Endothelial cell of umbilical vein (primary cell): Measurements from ENCODE around the gene EIF4A2. TPM values are rescaled to one million over a fixed set of nuclear protein-coding genes. Genes with fewer than 3 reads are reported as not detected.
"Not testable (repeated sequence)": the region's sequence is repeated elsewhere in the genome, so short reads cannot be mapped to it uniquely, and the experiment has no call there.

ENCODE experiments used
- BruUV-seq: library from RNA; stranded (reverse); fragments of 400-500 nt; replicated peaks from 2 replicates; lab custom pipeline; 2021; lab: Mats Ljungman, UMichigan
- CTCF ChIA-PET: fragments of 300-600, 350-600 bp; sonication (Branson Sonifier 250); formaldehyde crosslinking; loops from one replicate; lab custom pipeline; 2021; ENCODE audit warnings: antibody characterized with exemption, inconsistent platforms; lab: Charles Lee
- POLR2A ChIA-PET: fragments of 300-600, 350-600 bp; sonication (Branson Sonifier 250); formaldehyde crosslinking; loops from one replicate; lab custom pipeline; 2021; ENCODE audit warnings: antibody characterized with exemption, inconsistent platforms; lab: Charles Lee
- DNase-seq: peaks from one replicate; pipeline ENCODE4 v3.0.0-alpha.2; 2011; ENCODE audit warnings: low read depth, low spot score
- FAIRE-seq: peaks from 2 replicates; lab custom pipeline; 2011; peaks lifted over from hg19 to GRCh38; lab: Jason Lieb, UNC
- H2AFZ ChIP-seq: 2 replicates; pipeline ENCODE4 v1.6.0; 2012; ENCODE audit warnings: low read depth, low read length, control low read depth, inconsistent platforms
- H3K27ac ChIP-seq: 2 replicates; pipeline ENCODE4 v1.5.1; 2011; ENCODE audit warnings: low read depth, mild to moderate bottlenecking, control low read depth, low read length, moderate library complexity; ENCODE audit not compliant: insufficient read depth
- H3K27me3 ChIP-seq, 2 experiments: 2 replicates each; pipeline versions ENCODE4 v1.6.0 to v1.6.1; 2011; ENCODE audit warnings: low read length in 2 of 2, mixed read lengths in 1 of 2; ENCODE audit not compliant: control insufficient read depth in 2 of 2, insufficient read depth in 2 of 2
- H3K36me3 ChIP-seq, 2 experiments: 2 replicates in 1 of 2; 3 replicates in 1 of 2; pipeline ENCODE4 v1.5.1; 2011; ENCODE audit warnings: low read length in 2 of 2, mild to moderate bottlenecking in 1 of 2, moderate library complexity in 1 of 2; ENCODE audit not compliant: control insufficient read depth in 2 of 2, insufficient read depth in 2 of 2; ENCODE audit errors: extremely low read depth in 1 of 2
- H3K4me1 ChIP-seq: 3 replicates; pipeline ENCODE4 v1.5.1; 2011; ENCODE audit warnings: mild to moderate bottlenecking, low read length; ENCODE audit not compliant: control insufficient read depth, insufficient read depth; ENCODE audit errors: extremely low read depth
- H3K4me2 ChIP-seq: 2 replicates; pipeline ENCODE4 v1.6.1; 2011; ENCODE audit warnings: low read length, control low read depth, mixed read lengths; ENCODE audit not compliant: insufficient read depth
- H3K4me3 ChIP-seq, 3 experiments: fragments of 200-600 bp in 1 of 3; sonication (generic), shearing (Covaris generic) in 1 of 3; replicated peaks in 1 of 3; 2 replicates each; pipeline ENCODE4 v1.5.1; 2011 to 2016; ENCODE audit warnings: control low read depth in 3 of 3, low read length in 3 of 3, mild to moderate bottlenecking in 2 of 3, inconsistent platforms in 1 of 3, low read depth in 1 of 3, moderate library complexity in 1 of 3; ENCODE audit not compliant: insufficient read depth in 1 of 3
- H3K79me2 ChIP-seq: 2 replicates; pipeline ENCODE4 v1.6.0; 2012; ENCODE audit warnings: low read length, inconsistent platforms; ENCODE audit not compliant: control insufficient read depth, insufficient read depth
- H3K9ac ChIP-seq: replicated peaks from 2 replicates; pipeline ENCODE3; 2011; ENCODE audit warnings: low read length, control low read depth; ENCODE audit not compliant: insufficient read depth; ENCODE audit errors: extremely low read depth
- H3K9me1 ChIP-seq: replicated peaks from 3 replicates; pipeline ENCODE4 v1.6.0; 2011; ENCODE audit warnings: mild to moderate bottlenecking, low read length; ENCODE audit not compliant: control insufficient read depth, insufficient read depth; ENCODE audit errors: extremely low read depth
- H3K9me3 ChIP-seq: replicated peaks from 2 replicates; pipeline ENCODE4 v1.5.1; 2012; ENCODE audit warnings: low read length, inconsistent platforms; ENCODE audit not compliant: control insufficient read depth, insufficient read depth
- H4K20me1 ChIP-seq: replicated peaks from 2 replicates; pipeline ENCODE3; 2011; ENCODE audit warnings: mild to moderate bottlenecking, low read length; ENCODE audit not compliant: control insufficient read depth, insufficient read depth; ENCODE audit errors: extremely low read depth
- FOS ChIP-seq: IDR thresholded peaks from 2 replicates; pipeline ENCODE4 v1.6.1; 2011; ENCODE audit warnings: mild to moderate bottlenecking, low read length, moderate library complexity, borderline replicate concordance; ENCODE audit not compliant: insufficient read depth
- POLR2A ChIP-seq: IDR thresholded peaks from 2 replicates; pipeline ENCODE4 v1.6.1; 2012; ENCODE audit warnings: low read depth, mild to moderate bottlenecking, control low read depth, low read length
- POLR2AphosphoS5 ChIP-seq: IDR thresholded peaks from 2 replicates; pipeline ENCODE4 v1.6.1; 2012; ENCODE audit warnings: low read depth, mild to moderate bottlenecking, control low read depth, low read length, moderate library complexity; ENCODE audit not compliant: insufficient read depth
- dilution Hi-C: fragments of 300-500 bp; cut with MboI; formaldehyde crosslinking; loops from one replicate; pipeline ENCODE4 v1.15.0; 2019; ENCODE audit warnings: low sequenced_read_pairs; ENCODE audit not compliant: extremely low pct_ligation_motif_present
- intact Hi-C: fragments of 100-400 bp; cut with micrococcal nuclease; formaldehyde crosslinking; loops from one replicate; pipeline ENCODE4 v1.10.0; 2022
- polyA plus RNA-seq, 4 experiments: library from polyadenylated mRNA; depleted of rRNA in 3 of 4; stranded (reverse) in 3 of 4; unstranded in 1 of 4; fragments of >200 nt; gene quantifications; 2 replicates each; pipeline versions ENCODE4 v1.2.1 to v1.2.3, GENCODE V29; 2011 to 2012; ENCODE audit warnings: missing spikeins in 1 of 4
- total RNA-seq: library from RNA; stranded (reverse); gene quantifications from 2 replicates; pipeline ENCODE4 v1.2.3, GENCODE V29; 2021
- TF ChIP-seq, protein P1 (sequence below): IDR thresholded peaks from 2 replicates; pipeline ENCODE4 v1.6.1; 2011; ENCODE audit not compliant: insufficient read depth, insufficient read length

The EIF4A2 gene
- total and polyA plus RNA-seq, 2 donors (not counting 3 experiments of a cell fraction or from before 2014, with no cell fraction given) = 282 to 401 TPM

DNA sequence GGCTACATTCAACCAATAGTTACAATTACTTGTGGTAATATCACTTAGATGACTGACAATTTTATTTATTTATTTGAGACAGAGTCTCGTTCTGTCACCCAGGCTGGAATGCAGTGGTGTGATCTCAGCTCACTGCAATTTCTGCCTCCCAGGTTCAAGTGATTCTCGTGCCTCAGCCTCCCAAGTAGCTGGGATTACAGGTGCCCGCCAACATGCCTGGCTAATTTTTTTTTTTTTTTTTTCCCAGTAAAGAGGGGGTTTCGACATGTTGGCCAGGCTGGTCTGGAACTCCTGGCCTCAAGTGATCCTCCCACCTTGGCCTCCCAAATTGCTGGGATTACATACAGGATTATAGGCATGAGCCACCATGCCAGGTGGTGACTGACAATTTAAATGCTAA lies 20.1 kb downstream of the EIF4A2 start:
- DNase-seq, intact Hi-C loops, H3K9me1 ChIP-seq, H3K27me3 ChIP-seq, H2AFZ ChIP-seq, H3K9ac ChIP-seq, H3K4me2 ChIP-seq, POLR2A ChIA-PET, FAIRE-seq, H3K36me3 ChIP-seq, H3K9me3 ChIP-seq, H3K27ac ChIP-seq, dilution Hi-C loops, H3K4me3 ChIP-seq, H4K20me1 ChIP-seq, BruUV-seq: not testable (repeated sequence)
- CTCF ChIA-PET = interaction anchor here (1.9 kb wide), 1 partner anchor 13 kb away, joined by 7 read pairs; no protein-coding TSS in a partner anchor
- H3K4me1 ChIP-seq = peaks cover 16% of the 10 kb centered on the region
- H3K79me2 ChIP-seq = peaks cover 15% of the 10 kb centered on the region

- Histone ChIP-seq H3K4me2 (peak within 1 kb of the TSS; percentile 42), H3K36me3 (no peaks in the 10 kb centered on the region), H3K9me3 (no peaks in the 10 kb centered on the region), H3K79me2 (peaks cover 13% of the 10 kb centered on the region), H3K9me1 (no peaks in the 10 kb centered on the region), H3K9ac (peak within 1 kb of the TSS; percentile 74), H3K4me3 (peak within 1 kb of the TSS; percentile 29 to 85 (median 63)), H4K20me1 (no peaks in the 10 kb centered on the region), H3K4me1 (peaks cover 12% of the 10 kb centered on the region), H2AFZ (peak within 1 kb of the TSS; percentile 80), H3K27me3 (no peaks in the 10 kb centered on the region), H3K27ac (peak within 1 kb of the TSS; percentile 42)
- POLR2A ChIA-PET = no interaction called here
- peak; percentile 85 for TF ChIP-seq POLR2A
- TF ChIP-seq FOS = no peak
- TF ChIP-seq POLR2AphosphoS5 = peak; percentile 93
- TF ChIP-seq, protein P1, sequence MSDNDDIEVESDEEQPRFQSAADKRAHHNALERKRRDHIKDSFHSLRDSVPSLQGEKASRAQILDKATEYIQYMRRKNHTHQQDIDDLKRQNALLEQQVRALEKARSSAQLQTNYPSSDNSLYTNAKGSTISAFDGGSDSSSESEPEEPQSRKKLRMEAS = peak; percentile 47
- FAIRE-seq = peak; percentile 86
- TSS peak; percentile 90 for BruUV-seq
- dilution Hi-C loops (no loop called here), intact Hi-C loops (loop anchor here (1.0 to 5.0 kb wide), 3 partner anchors 16 to 234 kb away; partner anchors contain the start of genes DNAJB11 and EIF4A2)
- CTCF ChIA-PET = interaction anchor here (0.7 to 1.3 kb wide), 3 partner anchors 12 to 15 kb away, joined by 4 to 6 read pairs (median 5); no protein-coding TSS in a partner anchor
- DNase-seq = peak; percentile 75
These were observed 23.0 kb downstream of the EIF4A2 start, which contains the start of gene RFC4 for GRCh38 chr3:186806089-186807055. Gene RFC4, minus strand, starts transcription at chr3:186806482. Its CDS starts 1,769 bp downstream, at chr3:186804713.
